Hematopoietic multipotent progenitor cell treated with erythropoietin and hydrocortisone succinate and interleukin-3 and kit ligand, for 17 days (in vitro differentiated cells): ENCODE results near the gene SAFB2.
A peak's percentile ranks its signal among the peaks of the same experiment; 100 is the strongest.

Source experiments
- DNase-seq: peaks from one replicate; pipeline ENCODE4 v3.0.0-alpha.2; 2015; ENCODE audit warnings: low spot score

SAFB2 gene

DNA sequence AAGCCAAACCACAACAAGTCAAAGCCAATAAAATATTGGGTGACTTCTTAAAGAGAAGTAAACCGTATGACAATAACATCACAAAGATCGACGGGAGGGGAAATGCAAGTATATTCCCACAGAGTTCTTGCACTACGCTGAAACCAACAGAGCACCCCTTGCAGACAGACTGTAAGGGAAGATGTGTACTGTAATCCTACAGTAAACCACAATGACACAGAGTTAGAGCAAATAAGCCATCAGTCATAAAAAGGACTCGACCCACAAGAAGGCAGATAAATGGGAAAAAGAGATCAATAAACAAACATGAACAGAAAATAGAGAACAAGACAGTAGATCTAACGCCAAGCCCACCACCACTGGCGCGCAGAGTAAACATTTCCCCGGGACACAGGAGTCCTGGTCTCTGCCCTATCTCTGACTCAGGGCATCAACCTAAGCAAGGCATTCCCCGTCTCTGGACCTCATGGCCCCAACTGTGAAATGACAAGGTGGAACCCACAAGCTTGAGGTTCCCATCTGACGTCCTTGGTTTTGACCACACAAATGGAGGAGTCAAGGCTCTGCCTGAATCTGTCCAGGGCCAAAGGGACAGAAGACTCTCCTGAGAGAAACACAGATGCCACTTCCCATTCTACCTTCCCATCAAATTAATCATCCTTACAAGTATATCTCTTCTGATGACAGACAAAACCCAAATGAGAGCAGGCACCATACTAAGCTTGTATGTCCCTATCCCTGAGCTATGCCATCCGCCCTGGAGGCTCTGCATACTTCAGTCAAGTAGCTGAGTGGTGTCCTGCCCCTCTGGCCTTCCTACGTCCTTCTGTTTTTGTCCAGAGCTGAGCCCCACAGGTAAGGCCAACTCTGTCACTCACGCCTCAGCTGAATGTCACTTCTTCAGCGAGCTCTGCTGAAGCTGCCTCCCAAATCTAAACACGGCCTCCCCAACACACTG lies 15.0 kb downstream of the SAFB2 start:
- DNase-seq: no peak

DNA sequence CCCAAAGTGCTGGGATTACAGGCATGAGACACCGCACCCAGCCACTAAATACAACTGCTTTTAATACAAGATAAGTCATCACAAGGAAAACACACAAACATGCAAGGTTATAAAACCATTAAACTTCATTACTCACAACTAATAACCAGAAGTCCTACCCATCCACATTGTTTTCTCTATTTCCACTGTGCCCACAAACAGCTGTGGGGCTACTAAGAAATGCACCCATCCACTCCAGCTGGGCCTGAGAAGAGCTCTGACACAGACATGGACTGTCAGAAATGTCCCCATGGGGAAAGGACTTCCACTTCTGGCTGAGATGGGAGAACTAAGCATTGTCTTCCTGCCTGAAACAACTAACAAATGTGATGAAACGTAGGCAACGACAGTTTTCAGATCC lies 17.2 kb downstream of the SAFB2 start:
- no peak for DNase-seq

DNA sequence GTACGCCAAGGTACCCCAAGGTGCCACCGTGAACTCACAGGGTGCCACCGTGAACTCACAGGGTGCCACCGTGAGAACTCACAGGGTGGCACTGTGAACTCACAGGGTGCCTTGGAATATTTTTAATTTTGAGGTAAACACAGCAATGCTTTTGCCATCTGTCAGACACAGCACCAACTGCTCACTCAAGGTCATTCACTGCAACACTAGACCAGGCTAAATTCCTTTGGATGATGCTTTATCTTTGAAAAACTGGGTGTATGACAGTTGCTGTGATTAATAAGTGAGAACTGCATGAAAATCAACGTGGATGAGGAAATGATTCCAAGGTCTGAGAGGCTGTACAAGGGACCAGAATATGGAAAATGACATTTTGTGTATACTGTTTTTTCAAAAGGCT lies 18.9 kb downstream of the SAFB2 start:
- DNase-seq: no peak

DNA sequence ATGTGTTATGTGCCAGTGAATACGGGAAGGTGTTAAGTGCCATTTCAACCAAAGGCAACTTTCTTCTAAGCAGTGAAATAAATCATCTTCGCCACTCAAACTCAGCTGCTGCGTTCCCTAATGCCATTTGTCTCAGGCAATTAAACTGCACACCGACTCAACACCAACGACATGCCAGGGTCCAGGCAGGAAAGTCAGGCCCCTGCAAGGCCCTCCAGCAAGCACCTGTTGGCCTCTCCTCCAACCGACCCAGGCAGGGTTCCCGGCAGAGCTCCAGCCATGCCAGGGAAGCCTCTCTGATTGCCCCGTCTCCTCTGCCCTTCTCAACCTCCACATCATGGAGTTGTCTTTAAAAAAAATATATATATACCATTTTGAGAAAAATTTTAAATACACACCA lies 21.8 kb downstream of the SAFB2 start:
- no peak for DNase-seq

DNA sequence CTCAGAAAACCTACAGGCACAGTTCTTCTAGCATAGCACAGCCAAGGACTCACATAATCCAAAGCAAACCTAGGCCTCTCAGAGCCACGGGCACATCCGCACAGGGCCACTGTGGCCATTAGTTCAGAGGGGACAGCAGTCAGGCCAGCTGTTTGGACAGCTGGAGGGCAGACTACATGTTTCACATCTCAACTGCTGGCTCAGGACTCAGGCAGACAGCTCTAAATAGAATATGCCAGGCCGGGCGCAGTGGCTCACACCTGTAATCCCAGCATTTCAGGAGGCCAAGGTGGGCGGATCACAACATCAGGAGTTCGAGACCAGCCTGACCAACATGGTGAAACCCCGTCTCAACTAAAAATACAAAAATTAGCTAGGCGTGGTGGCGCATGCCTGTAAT lies 26.8 kb downstream of the SAFB2 start:
- no peak for DNase-seq

DNA sequence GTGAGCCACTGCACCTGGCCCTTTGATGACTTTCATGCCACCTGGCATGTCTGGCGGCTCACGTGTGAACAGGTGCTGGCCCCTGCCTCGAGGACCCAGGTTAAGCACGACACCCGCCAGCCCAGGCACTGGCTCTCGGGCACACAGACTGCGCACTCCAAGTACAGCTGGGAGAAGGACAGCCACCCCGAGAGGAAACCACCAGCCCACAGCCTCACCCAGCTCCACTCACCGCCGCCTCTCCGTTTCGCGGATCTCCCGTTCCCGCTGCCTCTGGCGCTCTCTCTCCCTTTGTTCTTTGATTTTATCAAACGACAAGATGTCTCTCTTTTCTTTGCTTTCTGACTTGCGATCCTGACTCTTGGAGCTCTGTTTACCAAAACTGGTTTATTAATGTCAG lies 27.4 kb downstream of the SAFB2 start:
- no peak for DNase-seq

DNA sequence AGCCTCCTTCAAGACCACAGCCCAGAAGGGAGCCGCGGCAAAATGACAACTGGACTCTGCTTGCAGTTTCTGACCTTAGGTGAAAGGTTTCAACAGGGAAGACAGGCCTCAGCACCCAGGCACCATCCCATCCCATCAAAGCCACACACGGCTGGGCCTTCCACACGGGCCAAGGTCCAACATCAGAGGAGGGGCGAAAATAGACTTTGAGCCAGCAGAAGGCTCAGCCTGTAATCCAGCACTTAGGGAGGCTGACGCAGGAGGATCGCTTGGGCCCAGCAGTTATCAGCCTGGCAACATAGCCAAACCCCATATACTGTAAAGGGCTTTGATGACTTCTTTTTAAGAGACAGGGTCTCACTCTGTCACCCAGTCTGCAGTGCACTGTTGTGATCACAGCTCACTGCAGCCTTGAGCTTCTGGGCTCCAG lies 28.0 kb downstream of the SAFB2 start:
- no peak for DNase-seq

DNA sequence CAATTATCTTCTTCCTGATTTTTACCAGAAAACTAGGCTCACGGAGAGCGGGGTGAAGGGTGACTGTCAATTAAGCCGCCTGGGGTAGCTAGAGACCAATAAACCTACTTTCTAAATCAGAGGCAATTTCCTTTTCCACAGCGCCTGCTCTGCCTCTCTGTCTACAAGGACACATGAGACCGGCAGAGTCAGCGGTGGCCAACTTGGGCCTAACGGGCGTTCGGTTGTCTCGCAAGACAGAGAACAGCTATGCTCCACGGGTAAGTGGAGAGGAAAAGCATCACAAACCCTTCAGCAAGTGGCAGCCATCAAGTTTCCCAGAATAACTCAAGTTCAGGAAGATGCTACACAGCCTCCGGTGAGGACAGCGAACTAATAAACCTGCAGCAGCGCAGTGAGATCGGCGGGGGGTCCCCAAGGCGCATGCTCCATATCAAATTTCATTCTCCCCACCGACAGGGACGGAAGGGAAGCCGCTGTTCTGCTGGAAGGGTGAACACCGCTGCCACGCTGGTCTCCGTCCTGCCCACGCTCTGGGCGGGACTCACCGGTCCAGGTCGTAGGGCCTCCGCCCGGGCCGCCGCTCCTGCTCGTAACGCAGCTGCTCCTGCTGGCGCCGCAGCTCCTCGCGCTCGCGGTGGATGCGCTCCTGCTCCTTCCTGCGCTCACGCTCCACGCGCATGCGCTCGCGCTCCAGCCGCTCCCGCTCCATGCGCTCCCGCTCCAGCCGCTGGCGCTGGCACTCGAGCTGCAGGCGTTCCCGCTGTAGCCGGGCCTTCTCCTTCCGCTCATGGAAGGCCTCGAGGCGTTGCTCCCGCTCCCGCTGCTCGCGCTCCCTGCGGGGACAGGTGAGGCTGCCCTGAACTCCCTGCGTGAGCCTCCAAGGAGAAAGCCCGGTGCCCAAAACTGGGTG lies 29.0 kb downstream of the SAFB2 start:
- no peak for DNase-seq

DNA sequence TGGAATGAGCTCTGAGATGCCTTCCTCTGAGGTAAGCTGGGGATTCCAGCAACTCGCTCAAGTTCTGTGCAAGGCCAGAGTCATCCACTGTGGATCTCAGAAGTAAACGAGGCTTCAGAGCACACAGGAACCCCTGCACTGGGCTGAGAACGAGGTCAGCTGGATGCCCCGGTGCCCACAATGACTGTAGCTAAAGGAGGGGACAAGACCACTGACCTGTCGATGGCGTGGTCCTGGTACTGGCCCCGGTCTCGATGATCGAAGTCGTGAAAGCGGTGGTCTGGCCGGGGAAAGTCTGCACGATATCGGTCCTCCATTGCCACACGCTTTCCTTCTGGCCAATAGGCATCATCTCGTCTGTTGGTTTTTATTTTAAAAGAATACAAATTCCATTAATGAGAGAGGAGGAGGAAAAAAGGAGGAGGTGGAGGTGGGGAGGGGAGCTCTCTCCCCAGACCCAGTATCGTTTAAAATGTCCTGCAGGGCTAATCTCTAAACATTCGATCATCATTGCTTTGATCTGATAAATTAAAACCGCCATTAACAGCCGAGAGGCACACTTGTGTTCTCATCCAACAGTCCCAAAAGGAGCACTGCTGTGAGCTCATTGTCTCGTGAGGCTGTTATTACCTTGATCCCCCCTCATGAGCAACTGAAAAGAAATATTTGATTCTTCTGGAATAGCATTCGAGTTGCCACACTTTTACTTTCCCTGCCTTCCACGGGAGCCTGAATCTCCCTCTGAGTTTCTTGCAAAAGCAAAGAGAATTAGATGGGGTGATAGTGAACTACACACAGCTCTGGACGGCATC lies 29.8 kb downstream of the SAFB2 start:
- no peak for DNase-seq

DNA sequence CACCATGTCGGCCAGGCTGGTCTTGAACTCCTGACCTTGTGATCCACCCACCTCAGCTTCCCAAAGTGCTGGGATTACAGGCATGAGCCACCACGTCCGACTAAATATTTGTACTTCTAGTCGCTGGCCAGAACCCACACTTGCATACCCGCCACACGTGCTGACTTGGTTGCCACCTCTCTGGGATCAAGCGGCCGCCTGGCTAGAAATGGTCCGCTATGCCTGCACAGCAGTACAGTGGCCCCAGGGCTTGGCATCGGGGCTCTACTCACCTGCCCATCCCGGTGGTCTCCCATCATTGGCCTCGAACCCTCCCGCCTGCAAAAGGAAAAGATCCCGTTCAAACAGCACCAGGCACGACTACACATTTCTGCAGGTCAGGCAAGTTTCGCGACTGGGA lies 31.1 kb downstream of the SAFB2 start:
- no peak for DNase-seq

DNA sequence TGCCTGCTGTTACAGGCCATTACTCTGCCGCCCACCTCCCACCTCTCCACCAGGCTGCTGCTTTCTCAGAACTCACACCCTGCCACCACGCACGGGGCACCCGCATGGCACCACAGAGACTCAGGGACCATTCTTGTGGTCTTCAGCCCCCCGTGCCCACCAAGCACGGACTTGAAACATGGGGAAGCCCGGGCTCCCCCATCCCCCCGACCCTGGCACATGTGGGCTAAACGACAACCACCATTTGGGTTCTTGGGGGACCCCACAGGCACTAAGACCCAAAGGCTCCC lies 31.8 kb downstream of the SAFB2 start:
- no peak for DNase-seq

DNA sequence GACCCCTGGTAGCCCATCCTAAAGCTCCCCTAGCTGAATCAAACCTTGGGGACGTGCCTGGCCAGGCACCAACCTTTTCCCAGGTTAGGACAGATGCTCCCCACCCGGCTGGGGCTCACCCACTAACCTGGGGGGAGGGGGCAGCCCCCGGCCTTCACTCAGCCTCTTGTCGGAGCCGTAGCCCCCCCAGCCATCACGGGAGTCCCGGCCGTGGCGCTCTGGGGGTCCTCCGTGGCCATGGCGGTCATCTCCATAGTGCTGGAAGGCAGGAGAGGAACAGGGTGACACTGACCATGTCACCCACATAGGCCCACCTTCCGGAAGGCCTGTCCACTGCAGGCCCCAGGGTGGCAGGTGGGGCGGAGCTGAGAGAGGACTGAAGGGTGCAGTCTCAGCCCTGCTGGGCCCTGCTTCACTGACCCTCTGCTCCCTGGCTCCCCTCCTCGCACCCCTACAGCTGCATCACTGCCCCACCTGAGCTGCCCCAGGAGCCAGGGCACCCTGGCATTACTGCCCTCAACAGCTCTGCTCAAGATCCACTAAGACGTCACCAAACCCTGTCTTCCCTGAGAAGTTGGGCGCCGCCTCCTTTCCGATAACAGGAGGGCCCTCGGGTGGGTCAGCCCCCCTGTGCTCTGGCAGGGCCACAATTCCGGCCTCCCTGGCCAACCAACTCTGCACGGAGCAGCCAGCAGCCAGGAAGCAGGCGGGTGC lies 32.3 kb downstream of the SAFB2 start:
- DNase-seq: no peak

DNA sequence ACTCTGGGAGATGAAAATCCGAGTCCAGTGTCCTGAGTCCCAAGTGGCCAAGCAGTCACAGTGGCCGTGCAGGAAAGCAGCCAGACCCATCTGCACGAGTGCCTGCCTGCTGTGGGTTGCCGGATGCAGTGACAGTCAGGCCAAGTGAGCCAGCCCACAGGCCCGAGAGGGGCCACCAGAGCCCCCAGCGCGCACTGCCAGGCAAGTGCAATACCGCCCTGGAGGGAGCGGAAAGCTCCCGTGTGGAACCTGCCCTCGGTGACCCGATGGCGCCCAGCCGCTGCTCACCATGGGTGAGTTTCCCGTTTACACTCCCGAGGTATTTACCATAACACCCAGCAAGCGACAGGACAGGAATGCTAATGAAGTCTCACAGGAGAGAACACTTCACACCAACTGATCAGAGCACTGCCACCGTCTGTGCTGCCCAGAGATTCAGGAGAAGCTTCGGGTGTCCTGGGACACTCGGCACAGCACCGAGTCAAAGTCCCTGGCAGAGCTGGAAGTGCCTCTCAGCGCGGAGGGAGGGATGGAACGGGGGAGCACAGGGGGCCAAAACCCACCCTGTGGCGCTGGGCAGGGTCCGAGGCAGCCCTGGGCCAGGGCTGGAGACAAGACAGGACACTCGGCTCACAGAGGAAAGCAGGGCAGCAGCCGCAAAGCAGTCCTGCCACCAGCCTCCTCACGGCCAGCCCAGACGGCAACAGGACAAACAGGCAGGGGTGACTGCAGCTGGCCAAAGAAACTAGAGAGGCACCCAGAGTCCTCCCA lies 33.5 kb downstream of the SAFB2 start:
- no peak for DNase-seq

DNA sequence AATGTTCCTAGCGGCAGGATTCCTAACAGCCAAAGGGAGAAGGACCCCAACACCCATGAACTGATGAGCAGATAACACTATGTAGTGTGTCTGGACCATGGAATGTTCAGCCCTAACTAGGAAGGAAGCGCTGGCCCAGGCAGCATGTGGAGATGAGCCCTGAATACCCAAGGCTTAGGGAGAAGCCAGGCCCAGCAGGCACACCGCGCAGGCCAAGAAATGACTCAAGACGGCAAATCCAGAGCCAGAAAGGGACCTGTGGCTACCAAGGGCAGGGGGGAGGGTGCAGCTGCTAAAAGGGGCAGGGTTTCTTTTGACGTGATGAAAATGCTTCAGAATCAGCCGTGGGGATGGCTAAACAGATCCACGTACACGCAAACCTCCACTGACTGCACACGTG lies 34.1 kb downstream of the SAFB2 start:
- DNase-seq: no peak

DNA sequence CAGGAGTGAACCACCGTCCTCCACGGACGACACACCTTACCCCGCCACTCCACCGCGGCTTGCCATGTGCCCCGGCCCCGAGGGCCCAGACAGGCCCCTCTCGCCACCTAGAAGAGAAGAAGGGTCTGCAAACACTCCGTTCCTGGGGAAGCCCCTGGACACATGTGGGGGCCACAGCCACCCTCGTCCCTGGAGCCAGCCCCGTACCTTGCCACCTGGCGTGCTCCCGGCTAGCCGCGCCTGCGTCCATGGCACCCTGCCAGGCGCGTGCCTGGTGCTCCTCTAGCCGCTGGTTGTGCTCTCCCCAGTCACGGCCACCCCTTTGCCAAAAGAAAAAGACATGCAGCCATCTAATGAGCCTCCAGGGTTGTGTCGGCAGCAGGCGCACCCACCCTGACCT lies 34.9 kb downstream of the SAFB2 start:
- DNase-seq: no peak

DNA sequence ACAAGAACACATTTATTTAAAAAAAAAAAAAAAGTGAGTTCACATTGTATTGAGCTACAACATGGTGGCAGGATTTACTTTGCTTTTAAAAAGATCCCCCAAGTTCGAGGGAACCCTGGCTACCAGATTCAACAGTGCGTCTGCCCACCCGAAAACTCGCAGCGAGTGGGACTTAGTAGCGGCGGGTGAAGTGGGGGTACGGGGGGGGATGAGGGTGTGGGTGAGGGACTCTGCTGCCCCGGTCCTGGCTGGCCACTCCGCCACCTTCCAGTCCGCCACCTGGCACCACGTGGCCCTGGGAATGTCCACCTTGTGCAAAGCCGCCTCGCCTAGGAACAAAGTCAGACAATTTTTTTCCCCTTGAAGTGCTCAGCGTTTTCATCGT lies 35.5 kb downstream of the SAFB2 start:
- no peak for DNase-seq

DNA sequence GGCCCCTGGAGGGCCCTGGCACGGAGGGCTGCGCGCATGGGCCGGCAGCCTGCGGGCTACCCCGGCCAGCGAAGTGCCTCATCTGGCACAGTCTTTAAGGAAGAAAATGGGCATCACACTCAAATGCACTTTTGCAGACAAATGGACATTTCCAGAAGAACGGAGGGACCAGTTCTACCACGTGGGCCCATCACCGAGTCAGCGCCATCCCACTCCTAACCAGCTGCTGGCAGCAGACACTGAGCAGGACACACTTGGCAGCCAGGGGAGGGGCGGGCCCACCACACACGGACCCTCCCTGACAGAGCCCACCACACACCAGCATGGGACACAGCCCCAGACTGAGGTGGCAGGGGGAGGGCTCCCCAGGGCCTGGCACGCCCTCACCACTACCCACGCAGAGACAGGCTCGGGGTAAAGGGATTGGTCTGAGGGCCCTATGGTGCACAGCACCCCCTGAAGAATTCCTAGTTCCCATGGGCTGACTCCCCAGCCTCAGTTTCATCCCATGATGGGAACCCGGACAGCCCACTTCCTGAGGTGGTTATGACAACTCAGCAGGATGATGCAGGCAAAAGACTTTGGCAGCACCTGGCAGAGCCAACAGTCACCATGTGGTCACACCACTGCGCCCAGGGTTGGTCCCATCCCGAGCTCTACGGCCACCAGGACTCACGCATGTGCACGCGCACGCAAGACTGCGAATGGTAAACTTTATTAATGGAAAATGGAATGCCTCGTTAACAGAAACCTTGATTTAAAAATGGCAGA lies 36.1 kb downstream of the SAFB2 start:
- DNase-seq: no peak

DNA sequence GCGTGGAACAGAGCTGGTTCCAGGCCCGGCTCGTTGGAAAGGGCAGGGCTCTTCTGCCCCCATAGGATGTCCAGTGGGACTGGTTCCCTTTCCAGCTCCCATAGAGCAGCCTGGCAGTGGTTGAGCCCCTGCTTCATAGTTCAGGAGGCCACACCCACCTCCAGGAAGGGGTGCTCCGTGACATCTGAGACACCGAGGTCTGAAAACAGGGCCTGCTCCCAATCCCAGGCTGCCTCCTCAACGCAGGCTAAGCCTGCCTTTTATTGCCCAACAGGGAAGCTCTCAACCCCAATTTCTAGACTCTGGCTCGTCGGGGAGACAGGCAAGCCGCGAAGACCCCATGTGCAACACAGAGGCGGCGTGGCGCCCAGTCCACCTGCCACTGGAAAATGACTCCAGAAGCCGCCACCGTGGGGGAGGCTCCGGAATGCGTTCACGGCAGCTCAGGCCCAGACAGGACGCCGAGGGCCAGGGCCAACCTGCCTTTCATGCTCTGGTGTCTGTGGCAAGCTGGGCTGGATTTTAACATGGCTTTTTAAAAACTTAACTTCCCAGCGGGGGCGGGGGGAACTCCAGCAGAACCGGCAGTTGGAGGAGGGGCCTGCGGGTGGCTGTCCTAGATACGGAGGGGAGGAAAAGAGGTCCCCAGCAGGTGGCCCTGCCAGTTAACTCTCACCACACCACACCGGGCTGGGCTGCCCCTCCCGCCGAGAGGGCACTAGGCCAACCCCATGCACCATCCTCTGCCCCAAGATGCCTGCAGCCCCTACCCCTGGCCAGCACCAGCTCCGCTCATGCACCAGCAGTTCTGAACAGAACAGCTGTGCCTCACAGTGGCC lies 36.9 kb downstream of the SAFB2 start:
- peak; percentile 53 for DNase-seq

DNA sequence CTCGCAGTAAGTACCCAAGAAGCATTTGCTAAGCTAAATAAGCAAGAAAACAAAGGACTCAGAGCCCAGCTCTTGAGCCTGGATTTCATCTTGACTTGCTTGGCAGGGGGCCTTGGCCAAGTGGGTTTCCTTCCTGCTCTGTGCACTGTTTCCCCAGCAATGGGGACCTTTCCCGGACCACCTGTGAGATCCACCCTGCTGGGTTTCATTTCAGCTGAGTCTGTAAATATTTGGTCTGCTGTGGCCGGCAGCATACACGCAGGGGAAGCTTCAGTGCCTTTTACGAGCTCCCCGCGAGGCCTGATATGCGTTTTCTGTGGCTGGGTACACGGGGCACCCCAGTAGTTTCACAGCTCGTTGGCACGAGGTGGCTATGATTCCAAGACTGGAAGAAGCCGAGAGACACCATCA lies 42.4 kb downstream of the SAFB2 start:
- DNase-seq: no peak
